Breast epithelium (tissue), 4 donors: ENCODE measurements around the gene OBSCN. TPM values are rescaled to one million over a fixed set of nuclear protein-coding genes. Genes with fewer than 3 reads are reported as not detected.

Experiments
- DNase-seq, 2 donors: peaks; one replicate each; pipeline ENCODE4 v3.0.0-alpha.2; 2019; ENCODE audit warnings: low spot score in 2 of 2
- H3K27ac ChIP-seq, 2 donors: fragments of 200-600 bp; sonication (generic) in 1 of 2; one replicate each; pipeline ENCODE4 v1.5.1; 2016 to 2019; ENCODE audit warnings: mild to moderate bottlenecking in 1 of 2
- H3K27me3 ChIP-seq, 2 donors: fragments of 200-600 bp; sonication (generic) in 1 of 2; one replicate each; pipeline versions ENCODE4 v1.5.1 to v1.6.0; 2017 to 2019; ENCODE audit warnings: control low read depth in 1 of 2, mild to moderate bottlenecking in 1 of 2
- H3K36me3 ChIP-seq: fragments of 200-600 bp; one replicate; pipeline ENCODE4 v1.5.1; 2019
- H3K4me1 ChIP-seq, 2 donors: fragments of 200-600 bp; sonication (generic); one replicate each; pipeline ENCODE4 v1.5.1; 2016 to 2019; ENCODE audit warnings: control low read depth in 1 of 2
- H3K4me3 ChIP-seq, 3 donors: fragments of 200-600 bp; sonication (generic); 1 replicate in 2 of 3; 2 replicates in 1 of 3; pipeline ENCODE4 v1.5.1; 2016 to 2019; ENCODE audit warnings: mild to moderate bottlenecking in 3 of 3, moderate library complexity in 2 of 3
- H3K9me3 ChIP-seq, 2 donors: fragments of 200-600 bp; sonication (generic) in 1 of 2; one replicate each; pipeline ENCODE4 v1.5.1; 2016 to 2019; ENCODE audit warnings: control low read depth in 1 of 2
- CTCF ChIP-seq, 3 donors: fragments of 450-650 bp; IDR thresholded peaks; one replicate each; pipeline ENCODE4 v1.5.1; 2016 to 2017; ENCODE audit warnings: antibody characterized with exemption in 3 of 3, mild to moderate bottlenecking in 3 of 3, moderate library complexity in 3 of 3
- POLR2A ChIP-seq: fragments of 450-650 bp; IDR thresholded peaks from one replicate; pipeline ENCODE4 v1.6.1; 2016; ENCODE audit warnings: antibody characterized with exemption, mild to moderate bottlenecking, moderate library complexity
- POLR2AphosphoS5 ChIP-seq, 3 donors: sonication (generic); formaldehyde crosslinking; IDR thresholded peaks; one replicate each; pipeline ENCODE4 v1.6.1; 2017; ENCODE audit warnings: antibody characterized with exemption in 3 of 3
- intact Hi-C: fragments of 100-400 bp; cut with DNase I; formaldehyde crosslinking; loops from one replicate; pipeline ENCODE4 v1.15.1; 2023; ENCODE audit warnings: low total_unique reads
- total RNA-seq, 3 donors: library from RNA; depleted of rRNA; stranded (reverse); fragments of >200 nt; gene quantifications; one replicate each; pipeline ENCODE4 v1.1.0, GENCODE V29; 2016

OBSCN gene
- total RNA-seq, 3 donors from 2014 or later = 3.0 to 40.0 (median 27.9) TPM

- no peaks in the 10 kb centered on the region for H3K36me3 ChIP-seq
- TF ChIP-seq POLR2AphosphoS5 (IDR thresholded peaks at IDR 0.05) = no peak
- TF ChIP-seq POLR2A = no peak
- no peaks in the 10 kb centered on the region for H3K4me1 ChIP-seq
- H3K9me3 ChIP-seq = no peaks in the 10 kb centered on the region
- intact Hi-C loops = no loop called here
- no peak for DNase-seq
- no peak overlapping the region for H3K27ac ChIP-seq
- no peaks in the 10 kb centered on the region for H3K27me3 ChIP-seq
- H3K4me3 ChIP-seq = no peak overlapping the region
Measured at GRCh38 chr1:228358764-228359612, 151.1 kb downstream of the OBSCN start.

GRCh38 chr1:228359613-228360532 lies 152.0 kb downstream of the OBSCN start:
- Histone ChIP-seq H3K27ac (no peak overlapping the region), H3K36me3 (no peaks in the 10 kb centered on the region), H3K27me3 (no peaks in the 10 kb centered on the region), H3K9me3 (no peaks in the 10 kb centered on the region), H3K4me1 (no peaks in the 10 kb centered on the region), H3K4me3 (no peak overlapping the region)
- no peak for DNase-seq
- TF ChIP-seq POLR2AphosphoS5 (IDR thresholded peaks at IDR 0.05) (no peak), POLR2A (no peak), CTCF (IDR thresholded peaks at IDR 0.05) (no peak)
- intact Hi-C loops = no loop called here

GRCh38 chr1:228360533-228361313 lies 152.9 kb downstream of the OBSCN start:
- Histone ChIP-seq H3K27ac (no peak overlapping the region), H3K4me3 (no peak overlapping the region), H3K9me3 (no peaks in the 10 kb centered on the region), H3K36me3 (no peaks in the 10 kb centered on the region), H3K4me1 (no peaks in the 10 kb centered on the region), H3K27me3 (no peaks in the 10 kb centered on the region)
- no peak for TF ChIP-seq POLR2AphosphoS5 (IDR thresholded peaks at IDR 0.05)
- no peak for TF ChIP-seq POLR2A
- no peak for TF ChIP-seq CTCF (IDR thresholded peaks at IDR 0.05)
- intact Hi-C loops = no loop called here
- DNase-seq = no peak

- DNase-seq = no peak
- TF ChIP-seq CTCF (IDR thresholded peaks at IDR 0.05) = no peak
- TF ChIP-seq POLR2AphosphoS5 (IDR thresholded peaks at IDR 0.05) = no peak
- TF ChIP-seq POLR2A = no peak
- no peaks in the 10 kb centered on the region for H3K27me3 ChIP-seq
- no peak overlapping the region for H3K4me3 ChIP-seq
- intact Hi-C loops = no loop called here
- H3K36me3 ChIP-seq = no peaks in the 10 kb centered on the region
- no peaks in the 10 kb centered on the region for H3K4me1 ChIP-seq
- no peaks in the 10 kb centered on the region for H3K9me3 ChIP-seq
- H3K27ac ChIP-seq = no peak overlapping the region
Measured at GRCh38 chr1:228361314-228362140, 153.7 kb downstream of the OBSCN start.
